Measurements from ENCODE around the gene PRPF8. TPM values are rescaled to one million over a fixed set of nuclear protein-coding genes. Genes with fewer than 3 reads are reported as not detected.

The PRPF8 gene
- total RNA-seq, 4 donors from 2014 or later = 123 to 413 (median 243) TPM

- Histone ChIP-seq H3K4me3 (peak overlapping the region; percentile 95 to 98), H3K27me3 (no peaks in the 10 kb centered on the region), H3K4me1 (peaks cover 0 to 16% of the 10 kb centered on the region in 2 donors), H3K9me3 (no peaks in the 10 kb centered on the region), H3K36me3 (no peaks in the 10 kb centered on the region), H3K27ac (peak overlapping the region; percentile 92 to 99)
- no peak for TF ChIP-seq POLR2A (IDR thresholded peaks at IDR 0.05)
- peak; percentile 16 to 67 (median 56) for TF ChIP-seq CTCF (IDR thresholded peaks at IDR 0.05)
- peak; percentile 51 to 67 for DNase-seq
- intact Hi-C loops (cut with DNase I; ENCODE audit: low total_unique reads) = no loop called here
Measured at GRCh38 chr17:1713878-1714426, 29.3 kb upstream of the PRPF8 start.

DNA sequence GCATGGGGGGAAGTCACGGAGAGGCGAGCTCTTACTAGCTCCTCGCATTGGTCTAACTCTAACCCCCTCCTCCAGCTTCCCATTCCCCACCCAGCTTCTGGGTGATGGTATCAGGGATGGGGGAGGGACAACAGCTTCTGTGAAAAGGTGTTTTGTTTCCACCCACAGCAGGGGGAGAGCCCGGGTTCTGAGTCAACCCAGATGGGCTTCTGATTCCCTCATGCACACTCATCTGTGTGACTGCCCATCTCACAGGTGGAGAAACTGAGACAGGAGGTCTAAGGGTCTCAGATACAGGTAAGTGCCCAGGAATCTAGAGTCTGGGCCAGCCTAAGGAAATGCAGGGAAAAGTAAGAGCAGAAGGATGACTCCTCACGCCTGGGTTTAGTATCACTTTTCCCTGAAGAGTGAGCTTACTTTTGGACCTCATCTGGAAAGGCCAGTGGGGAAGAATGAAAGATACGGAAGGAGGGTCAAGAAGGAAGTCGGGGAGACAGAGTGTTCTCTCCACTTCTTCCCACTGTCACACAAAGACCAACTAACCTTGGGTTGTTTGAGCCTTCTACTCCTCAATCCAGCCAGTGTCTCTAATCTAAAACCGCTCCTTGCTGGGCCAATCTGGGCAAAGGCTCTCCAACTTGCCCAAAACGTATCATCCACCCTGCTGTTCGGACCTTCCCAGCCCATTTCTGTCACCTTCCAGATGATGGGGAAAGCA lies 28.7 kb upstream of the PRPF8 start:
- peak overlapping the region; percentile 92 to 99 for H3K27ac ChIP-seq
- H3K36me3 ChIP-seq = no peaks in the 10 kb centered on the region
- no peaks in the 10 kb centered on the region for H3K27me3 ChIP-seq
- peaks cover 0 to 16% of the 10 kb centered on the region in 2 donors for H3K4me1 ChIP-seq
- no peaks in the 10 kb centered on the region for H3K9me3 ChIP-seq
- H3K4me3 ChIP-seq = no peak overlapping the region
- TF ChIP-seq POLR2A (IDR thresholded peaks at IDR 0.05) = no peak
- no peak for TF ChIP-seq CTCF (IDR thresholded peaks at IDR 0.05)
- intact Hi-C loops (cut with DNase I; ENCODE audit: low total_unique reads) = no loop called here
- DNase-seq = no peak

DNA sequence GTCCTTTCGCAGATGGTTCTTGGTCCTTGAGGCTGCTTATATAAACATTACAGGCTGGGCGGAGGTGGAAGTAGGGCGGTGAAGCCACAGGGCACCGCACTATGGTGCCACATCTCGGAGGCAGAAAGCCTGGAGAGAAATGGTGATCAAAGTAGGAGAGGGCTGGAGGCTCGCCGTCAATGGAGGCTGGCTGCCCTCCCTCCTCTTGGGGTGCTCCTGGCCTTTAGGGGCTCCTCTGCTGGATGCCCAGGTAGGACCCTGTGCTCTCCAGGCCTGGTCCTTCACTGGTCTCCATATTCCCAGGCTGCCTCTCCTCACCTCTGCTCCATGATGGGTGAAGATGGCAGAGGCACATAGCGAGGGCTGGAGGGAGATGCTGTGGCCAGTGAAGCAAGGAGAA lies 27.6 kb upstream of the PRPF8 start:
- DNase-seq = no peak
- Histone ChIP-seq H3K4me1 (peaks cover 0 to 8% of the 10 kb centered on the region in 2 donors), H3K9me3 (no peaks in the 10 kb centered on the region), H3K36me3 (no peaks in the 10 kb centered on the region), H3K27me3 (no peaks in the 10 kb centered on the region), H3K4me3 (no peak overlapping the region), H3K27ac (no peak overlapping the region)
- TF ChIP-seq CTCF (IDR thresholded peaks at IDR 0.05) (no peak), POLR2A (IDR thresholded peaks at IDR 0.05) (no peak)
- intact Hi-C loops (cut with DNase I; ENCODE audit: low total_unique reads) = no loop called here

DNA sequence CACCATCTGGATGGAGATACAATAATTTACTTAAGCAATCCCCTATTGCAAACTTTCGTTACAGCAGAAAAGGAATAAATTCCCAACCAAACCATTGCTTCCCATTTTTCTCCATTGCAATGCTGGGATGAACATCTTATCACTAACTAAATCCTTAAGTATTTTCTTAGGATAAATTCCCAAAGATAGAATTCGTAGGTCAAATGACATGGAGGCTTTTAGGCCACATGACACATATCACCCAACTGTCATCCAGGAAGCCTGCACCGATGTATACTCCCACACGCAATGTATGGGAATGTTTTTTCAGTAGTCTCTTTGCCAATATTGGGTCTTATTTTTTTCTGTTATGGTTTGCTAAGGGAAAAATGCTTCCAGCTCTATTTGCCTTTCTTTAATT lies 27.1 kb upstream of the PRPF8 start:
- H3K4me3 ChIP-seq = no peak overlapping the region
- H3K27me3 ChIP-seq = no peaks in the 10 kb centered on the region
- H3K4me1 ChIP-seq = peaks cover 0 to 8% of the 10 kb centered on the region in 2 donors
- H3K36me3 ChIP-seq = no peaks in the 10 kb centered on the region
- no peaks in the 10 kb centered on the region for H3K9me3 ChIP-seq
- TF ChIP-seq POLR2A (IDR thresholded peaks at IDR 0.05) (no peak), CTCF (IDR thresholded peaks at IDR 0.05) (no peak)
- H3K27ac ChIP-seq = no peak overlapping the region
- DNase-seq = no peak
- intact Hi-C loops (cut with DNase I; ENCODE audit: low total_unique reads) = no loop called here

DNA sequence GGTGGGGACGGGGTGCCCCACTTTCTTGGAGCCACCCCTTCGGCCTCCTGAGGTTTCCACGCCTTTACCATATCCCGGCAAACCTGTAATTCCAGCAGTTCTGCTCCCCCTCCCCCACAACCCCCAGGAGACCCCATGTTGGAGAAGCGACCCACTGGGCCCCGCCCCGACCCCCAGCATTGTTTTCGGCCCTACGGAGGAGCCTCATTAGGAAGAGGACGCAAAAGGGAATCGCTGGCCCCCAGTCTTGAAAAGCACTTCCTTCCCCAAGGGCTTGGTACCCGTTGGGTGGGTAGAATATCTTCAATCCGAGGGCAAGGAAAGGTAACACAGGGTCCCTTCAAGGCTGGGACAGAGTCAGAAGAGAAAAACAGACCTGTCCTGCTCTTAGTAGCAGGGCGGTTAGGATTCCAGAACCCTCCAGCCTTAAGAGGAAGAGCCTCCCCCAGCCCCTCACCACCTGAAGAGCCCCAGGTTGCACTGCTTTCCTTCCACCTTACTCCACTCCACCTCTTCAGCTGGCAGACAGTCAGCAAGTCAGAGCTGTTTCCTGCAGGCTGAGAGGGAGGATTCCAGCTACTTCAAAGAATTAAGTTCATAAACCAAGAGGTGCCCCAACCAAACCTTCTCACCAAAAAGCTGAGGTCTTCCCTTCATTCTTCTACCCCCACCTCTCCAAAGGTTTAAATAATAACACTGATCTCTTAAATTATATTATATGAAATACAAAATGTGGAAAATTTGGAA lies 26.3 kb upstream of the PRPF8 start:
- Histone ChIP-seq H3K36me3 (no peaks in the 10 kb centered on the region), H3K4me1 (peaks cover 0 to 8% of the 10 kb centered on the region in 2 donors), H3K9me3 (no peaks in the 10 kb centered on the region), H3K4me3 (peak overlapping the region; percentile 45 to 63), H3K27ac (peak overlapping the region; percentile 70 to 82), H3K27me3 (no peaks in the 10 kb centered on the region)
- intact Hi-C loops (cut with DNase I; ENCODE audit: low total_unique reads) = no loop called here
- TF ChIP-seq POLR2A (IDR thresholded peaks at IDR 0.05) = no peak
- no peak for TF ChIP-seq CTCF (IDR thresholded peaks at IDR 0.05)
- DNase-seq = no peak
